ENCODE data around the gene ALOX12B. TPM values are rescaled to one million over a fixed set of nuclear protein-coding genes. Genes with fewer than 3 reads are reported as not detected.

The ALOX12B gene
- total and polyA plus RNA-seq, 2 experiments from 2014 or later, result 0.16 to 1.4 TPM

- ATAC-seq (peak; percentile 83), DNase-seq (ENCODE audit: low spot score) (peak; percentile 91)
- TF ChIP-seq ETS1 (IDR thresholded peaks at IDR 0.05), result no peak
- TF ChIP-seq CREB1 (CRISPR knock-in tag; IDR thresholded peaks at IDR 0.05; ENCODE audit: low read depth), result peak; percentile 73
- TF ChIP-seq CTCF (conservative IDR thresholded peaks at IDR 0.05; ENCODE audit: low read depth in 2 of 2), result peak; percentile 87 to 94
- no peaks in the 10 kb centered on the region for H3F3A ChIP-seq (replicated peaks; ENCODE audit: low read depth)
- H4K20me1 ChIP-seq (replicated peaks; ENCODE audit: insufficient read depth), result no peaks in the 10 kb centered on the region
- Mint-ChIP-seq H3K4me1 (peaks cover 18% of the 10 kb centered on the region), H3K27me3 (ENCODE audit: insufficient read depth, low read depth, poor library complexity) (peaks cover 80% of the 10 kb centered on the region), H3K9me3 (peaks cover 2% of the 10 kb centered on the region; the same call in 2 of the 3 replicates), H3K27ac (no peak overlapping the region), H3K36me3 (ENCODE audit: low read depth) (peaks cover 2% of the 10 kb centered on the region; the same call in 2 of the 3 replicates), H3K4me3 (peak overlapping the region; percentile 74)
- H3K4me2 ChIP-seq, result peak overlapping the region; percentile 96
- no peaks in the 10 kb centered on the region for H3K36me3 ChIP-seq (ENCODE audit: insufficient read depth)
- H2AFZ ChIP-seq, result peak overlapping the region; percentile 99
- H3K4me3 ChIP-seq, result peak overlapping the region; percentile 68
- no peaks in the 10 kb centered on the region for H3K79me2 ChIP-seq (replicated peaks; ENCODE audit: insufficient read depth)
- peaks cover 100% of the 10 kb centered on the region for H3K27me3 ChIP-seq (ENCODE audit: insufficient read depth)
- peaks cover 8% of the 10 kb centered on the region; the same call in 1 of the 2 replicates for H3K4me1 ChIP-seq (ENCODE audit: insufficient read depth)
- no peak overlapping the region for H3K27ac ChIP-seq (ENCODE audit: low read depth)
- no peaks in the 10 kb centered on the region for H3K9me2 ChIP-seq (ENCODE audit: insufficient read depth)
These were observed 13.7 kb downstream of the ALOX12B start for GRCh38 chr17:8073627-8074484.

- Histone ChIP-seq H3K4me2 (peak overlapping the region; percentile 96), H2AFZ (peak overlapping the region; percentile 99), H3K27me3 (ENCODE audit: insufficient read depth) (peaks cover 100% of the 10 kb centered on the region), H3K4me1 (ENCODE audit: insufficient read depth) (peaks cover 8% of the 10 kb centered on the region; the same call in 1 of the 2 replicates), H4K20me1 (replicated peaks; ENCODE audit: insufficient read depth) (no peaks in the 10 kb centered on the region), H3K27ac (ENCODE audit: low read depth) (no peak overlapping the region), H3K79me2 (replicated peaks; ENCODE audit: insufficient read depth) (no peaks in the 10 kb centered on the region), H3K36me3 (ENCODE audit: insufficient read depth) (no peaks in the 10 kb centered on the region), H3K4me3 (peak overlapping the region; percentile 68), H3F3A (replicated peaks; ENCODE audit: low read depth) (no peaks in the 10 kb centered on the region), H3K9me2 (ENCODE audit: insufficient read depth) (no peaks in the 10 kb centered on the region)
- H3K4me1 Mint-ChIP-seq, result peaks cover 18% of the 10 kb centered on the region
- no peak overlapping the region for H3K27ac Mint-ChIP-seq
- peaks cover 2% of the 10 kb centered on the region; the same call in 2 of the 3 replicates for H3K36me3 Mint-ChIP-seq (ENCODE audit: low read depth)
- H3K27me3 Mint-ChIP-seq (ENCODE audit: insufficient read depth, low read depth, poor library complexity), result peaks cover 88% of the 10 kb centered on the region
- peaks cover 2% of the 10 kb centered on the region; the same call in 2 of the 3 replicates for H3K9me3 Mint-ChIP-seq
- ATAC-seq (peak; percentile 49), DNase-seq (ENCODE audit: low spot score) (peak; percentile 58)
- peak overlapping the region; percentile 74 for H3K4me3 Mint-ChIP-seq
- TF ChIP-seq REST (IDR thresholded peaks at IDR 0.05; ENCODE audit: unreplicated experiment) (no peak), CREB1 (CRISPR knock-in tag; IDR thresholded peaks at IDR 0.05; ENCODE audit: low read depth) (no peak), ZNF114 (CRISPR knock-in tag; IDR thresholded peaks at IDR 0.05) (no peak), ZNF331 (CRISPR knock-in tag; IDR thresholded peaks at IDR 0.05; ENCODE audit: low read depth) (no peak), EZH2phosphoT487 (IDR thresholded peaks at IDR 0.05; ENCODE audit: unreplicated experiment) (no peak), POLR2AphosphoS5 (IDR thresholded peaks at IDR 0.05; ENCODE audit: low read depth) (no peak), EZH2 (IDR thresholded peaks at IDR 0.05; ENCODE audit: low read depth, unreplicated experiment) (peak; percentile 70), ETS1 (IDR thresholded peaks at IDR 0.05) (no peak)
These were observed 14.6 kb downstream of the ALOX12B start for GRCh38 chr17:8072729-8073461.

All from GM23338 (cell line).